CD4-positive, alpha-beta T cell treated with Interleukin-6 at 100 ng/mL for 8 hours (primary cell): ENCODE data around the gene TH.

Experiments
- DNase-seq: peaks from one replicate; pipeline ENCODE4 v3.0.0-alpha.2; 2020; ENCODE audit warnings: mixed read lengths, low spot score

The TH gene

GRCh38 chr11:2142300-2142759, 29.3 kb downstream of the TH start:
- DNase-seq: no peak

GRCh38 chr11:2140411-2141400, 30.9 kb downstream of the TH start:
- no peak for DNase-seq

- DNase-seq: no peak
Observed at GRCh38 chr11:2139621-2140337, 31.8 kb downstream of the TH start.

- DNase-seq: no peak
Observed at GRCh38 chr11:2139123-2139521, 32.5 kb downstream of the TH start, which contains the start of gene IGF2. TSS of gene IGF2 (minus strand) at chr11:2139389. CDS start at chr11:2135523, 3,866 bp downstream.

- no peak for DNase-seq
Observed at GRCh38 chr11:2138431-2139122, 33.0 kb downstream of the TH start.

GRCh38 chr11:2138068-2138430, 33.6 kb downstream of the TH start:
- DNase-seq: no peak

- no peak for DNase-seq
Observed at GRCh38 chr11:2137202-2138067, 34.2 kb downstream of the TH start.

GRCh38 chr11:2136952-2137201, 34.7 kb downstream of the TH start:
- DNase-seq: no peak

- no peak for DNase-seq
Observed at GRCh38 chr11:2136209-2136951, 35.2 kb downstream of the TH start.

GRCh38 chr11:2135648-2136201, 35.9 kb downstream of the TH start:
- DNase-seq: no peak

GRCh38 chr11:2135018-2135569, 36.5 kb downstream of the TH start:
- DNase-seq: no peak

GRCh38 chr11:2134022-2135010, 37.3 kb downstream of the TH start:
- DNase-seq: no peak

GRCh38 chr11:2133241-2134021, 38.2 kb downstream of the TH start:
- DNase-seq: no peak

GRCh38 chr11:2132874-2133240, 38.8 kb downstream of the TH start:
- DNase-seq: no peak

GRCh38 chr11:2132246-2132645, 39.4 kb downstream of the TH start:
- no peak for DNase-seq

GRCh38 chr11:2131371-2132236, 40.0 kb downstream of the TH start:
- DNase-seq: no peak

GRCh38 chr11:2130881-2131352, 40.7 kb downstream of the TH start:
- DNase-seq: no peak
